ENCODE results near the gene DERA.
"Not testable (repeated sequence)": the region's sequence is repeated elsewhere in the genome, so short reads cannot be mapped to it uniquely, and the experiment has no call there.

Gene DERA

DNA sequence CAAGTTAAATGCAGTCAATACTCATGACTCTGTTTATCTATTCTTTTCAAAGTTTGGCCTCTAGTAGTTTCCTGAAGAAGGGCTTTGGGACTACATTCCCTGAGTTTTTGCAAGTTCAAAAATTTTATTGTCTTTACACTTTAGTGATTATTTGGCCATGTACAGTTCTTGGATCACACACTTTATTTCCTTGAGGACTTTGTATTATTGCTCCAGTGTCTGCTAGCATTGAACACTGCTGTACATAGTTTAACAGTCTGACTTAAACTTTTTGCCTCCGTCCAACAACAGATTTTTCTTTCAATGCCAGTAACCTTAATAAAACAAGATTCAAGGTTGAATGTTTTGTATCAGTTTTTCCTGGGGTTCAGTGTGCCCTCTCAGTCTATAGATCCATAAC, 132.3 kb downstream of the DERA start:
- TF ChIP-seq, protein P1, sequence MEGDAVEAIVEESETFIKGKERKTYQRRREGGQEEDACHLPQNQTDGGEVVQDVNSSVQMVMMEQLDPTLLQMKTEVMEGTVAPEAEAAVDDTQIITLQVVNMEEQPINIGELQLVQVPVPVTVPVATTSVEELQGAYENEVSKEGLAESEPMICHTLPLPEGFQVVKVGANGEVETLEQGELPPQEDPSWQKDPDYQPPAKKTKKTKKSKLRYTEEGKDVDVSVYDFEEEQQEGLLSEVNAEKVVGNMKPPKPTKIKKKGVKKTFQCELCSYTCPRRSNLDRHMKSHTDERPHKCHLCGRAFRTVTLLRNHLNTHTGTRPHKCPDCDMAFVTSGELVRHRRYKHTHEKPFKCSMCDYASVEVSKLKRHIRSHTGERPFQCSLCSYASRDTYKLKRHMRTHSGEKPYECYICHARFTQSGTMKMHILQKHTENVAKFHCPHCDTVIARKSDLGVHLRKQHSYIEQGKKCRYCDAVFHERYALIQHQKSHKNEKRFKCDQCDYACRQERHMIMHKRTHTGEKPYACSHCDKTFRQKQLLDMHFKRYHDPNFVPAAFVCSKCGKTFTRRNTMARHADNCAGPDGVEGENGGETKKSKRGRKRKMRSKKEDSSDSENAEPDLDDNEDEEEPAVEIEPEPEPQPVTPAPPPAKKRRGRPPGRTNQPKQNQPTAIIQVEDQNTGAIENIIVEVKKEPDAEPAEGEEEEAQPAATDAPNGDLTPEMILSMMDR (IDR thresholded peaks at IDR 0.05), result no peak
- Histone ChIP-seq H3K27ac (no peak overlapping the region), H3K4me3 (no peak overlapping the region)
- no peak for DNase-seq (ENCODE audit: low spot score)

DNA sequence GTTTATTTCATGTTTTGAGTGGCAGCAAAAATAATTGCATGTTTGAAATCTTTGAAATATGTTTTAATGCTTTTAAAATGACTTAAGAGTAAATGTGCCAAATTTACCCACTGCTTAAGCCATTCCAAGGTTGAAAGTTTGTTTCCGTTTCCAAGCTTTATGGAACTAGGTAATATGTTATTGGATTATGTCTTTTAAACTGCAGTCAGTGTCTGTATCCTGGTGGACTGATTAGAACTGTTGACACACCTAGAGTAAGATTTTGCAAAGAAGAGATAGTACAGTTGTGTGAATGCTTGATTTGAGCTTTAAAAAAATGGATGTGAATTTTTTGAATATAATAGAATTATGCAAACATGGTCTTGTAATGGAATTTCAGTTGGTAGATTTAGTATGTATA, 135.1 kb downstream of the DERA start:
- no peak for DNase-seq (ENCODE audit: low spot score)
- Histone ChIP-seq H3K4me3 (no peak overlapping the region), H3K27ac (no peak overlapping the region)
- TF ChIP-seq, protein P1 (IDR thresholded peaks at IDR 0.05), result no peak

DNA sequence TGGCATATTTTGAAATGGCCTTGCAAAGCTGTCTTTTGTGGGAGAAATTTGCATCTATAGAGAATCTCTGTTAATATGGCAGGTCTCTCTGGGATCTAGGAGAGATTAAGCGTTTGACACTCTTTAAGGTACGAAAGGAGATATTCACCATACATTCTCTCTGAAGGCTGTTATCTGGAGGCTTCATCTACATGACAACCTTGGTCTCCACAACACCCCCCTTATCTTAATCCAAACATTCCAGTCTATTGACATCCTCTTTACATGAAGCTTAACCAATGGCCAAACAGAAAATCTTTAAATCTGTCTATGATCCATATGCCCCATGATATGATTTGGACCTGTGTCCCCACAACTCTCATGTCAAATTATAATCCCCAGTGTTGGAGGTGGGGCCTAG, 137.4 kb downstream of the DERA start:
- TF ChIP-seq, protein P1 (IDR thresholded peaks at IDR 0.05), result no peak
- H3K4me3 ChIP-seq, result no peak overlapping the region
- DNase-seq (ENCODE audit: low spot score), result no peak
- no peak overlapping the region for H3K27ac ChIP-seq

- no peak for DNase-seq (ENCODE audit: low spot score)
- Histone ChIP-seq H3K4me3 (no peak overlapping the region), H3K27ac (no peak overlapping the region)
- TF ChIP-seq, protein P1 (IDR thresholded peaks at IDR 0.05), result no peak
Measured at GRCh38 chr12:16056910-16057309, 145.8 kb downstream of the DERA start.

- not testable (repeated sequence) for H3K27ac ChIP-seq; DNase-seq (ENCODE audit: low spot score); H3K4me3 ChIP-seq
Measured at GRCh38 chr12:16057351-16057751, 146.2 kb downstream of the DERA start.

- TF ChIP-seq, protein P1 (IDR thresholded peaks at IDR 0.05), result no peak
- Histone ChIP-seq H3K4me3 (no peak overlapping the region), H3K27ac (no peak overlapping the region)
- no peak for DNase-seq (ENCODE audit: low spot score)
Measured at GRCh38 chr12:16062611-16063010, 151.5 kb downstream of the DERA start.

- Histone ChIP-seq H3K27ac (no peak overlapping the region), H3K4me3 (no peak overlapping the region)
- TF ChIP-seq, protein P1 (IDR thresholded peaks at IDR 0.05), result no peak
- DNase-seq (ENCODE audit: low spot score), result no peak
Measured at GRCh38 chr12:16063726-16064125, 152.6 kb downstream of the DERA start.

GRCh38 chr12:16070113-16070512, 159.0 kb downstream of the DERA start:
- no peak for DNase-seq (ENCODE audit: low spot score)
- H3K27ac ChIP-seq, result no peak overlapping the region
- no peak overlapping the region for H3K4me3 ChIP-seq
- TF ChIP-seq, protein P1 (IDR thresholded peaks at IDR 0.05), result no peak
